Measurements from ENCODE around the gene PRKAG2.
"Not testable (repeated sequence)": the region's sequence is repeated elsewhere in the genome, so short reads cannot be mapped to it uniquely, and the experiment has no call there.

PRKAG2 gene

DNA sequence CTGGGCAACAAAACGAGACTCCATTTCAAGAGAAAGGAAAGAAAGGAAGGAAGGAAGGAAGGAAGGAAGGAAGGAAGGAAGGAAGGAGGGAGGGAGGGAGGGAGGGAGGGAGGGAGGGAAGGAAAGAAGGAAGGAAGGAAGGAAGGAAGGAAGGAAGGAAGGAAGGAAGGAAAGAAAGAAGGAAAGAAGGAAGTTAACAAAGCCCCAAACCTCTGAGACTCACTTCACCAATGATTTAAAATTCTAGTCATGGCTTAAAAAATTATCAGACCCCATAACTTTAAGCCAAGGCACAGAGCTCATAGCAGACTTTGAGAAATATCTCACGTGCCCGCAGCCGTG lies 94.7 kb downstream of the PRKAG2 start:
- not testable (repeated sequence) for DNase-seq

GRCh38 chr7:151781161-151781845 lies 95.6 kb downstream of the PRKAG2 start:
- DNase-seq = no peak

GRCh38 chr7:151780631-151781030 lies 96.3 kb downstream of the PRKAG2 start:
- DNase-seq = no peak

- no peak for DNase-seq
Observed at GRCh38 chr7:151779678-151780077, 97.2 kb downstream of the PRKAG2 start.

DNA sequence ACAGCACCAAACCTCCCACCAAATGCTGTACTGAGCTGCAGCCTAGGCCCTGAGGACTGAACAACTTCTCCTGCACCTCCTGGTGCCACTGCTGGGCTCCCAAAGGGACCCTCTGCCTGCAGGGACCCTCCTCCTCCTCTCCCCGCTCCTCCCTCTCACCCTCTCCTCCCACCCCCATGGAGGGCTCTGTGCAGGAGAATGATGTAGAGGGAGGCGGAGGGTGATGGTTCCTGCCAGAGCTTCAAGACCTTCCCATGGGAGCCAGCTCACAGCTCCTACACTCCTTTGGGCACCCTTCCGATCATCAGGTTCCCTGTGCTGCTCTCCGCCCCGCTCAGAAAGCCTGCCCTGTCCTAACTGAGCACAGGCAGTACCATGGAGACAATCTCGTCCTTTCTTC lies 97.7 kb downstream of the PRKAG2 start:
- no peak for DNase-seq

DNA sequence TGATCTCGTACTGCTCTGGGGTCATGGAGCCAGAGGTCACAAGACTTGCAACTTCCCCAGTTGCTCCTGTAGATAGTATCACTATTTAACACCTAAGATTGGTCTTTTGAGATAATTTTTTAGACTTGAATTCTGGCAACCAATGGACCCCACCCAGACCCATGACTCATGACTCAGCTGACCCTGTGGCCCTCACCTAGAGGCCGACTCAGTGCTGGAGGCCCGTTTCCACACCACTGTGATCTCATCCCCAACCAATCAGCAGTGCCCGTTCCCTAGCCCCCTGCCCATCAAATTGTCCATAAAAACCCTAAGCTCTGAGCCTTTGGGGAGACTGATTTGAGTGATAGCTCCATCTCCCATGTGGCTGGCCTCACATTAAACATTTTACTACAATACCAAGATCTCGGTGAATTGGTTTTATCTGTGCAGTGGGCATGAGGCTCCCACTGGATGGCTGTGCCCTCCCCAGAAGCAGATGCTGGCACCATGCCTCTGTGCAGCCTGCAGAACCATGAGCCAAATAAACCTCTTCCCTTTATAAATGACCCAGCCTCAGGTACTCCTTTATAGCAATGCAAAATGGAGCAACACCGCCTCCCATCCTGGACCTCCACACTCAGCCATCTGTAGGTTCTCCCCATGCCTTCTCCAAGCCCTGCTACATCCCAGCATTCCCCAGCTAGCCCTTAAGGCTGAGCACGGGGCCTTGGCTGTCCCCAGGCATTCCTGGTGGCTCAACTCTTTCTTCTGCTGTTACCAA lies 98.8 kb downstream of the PRKAG2 start:
- no peak for DNase-seq

GRCh38 chr7:151777495-151777880 lies 99.4 kb downstream of the PRKAG2 start:
- DNase-seq = no peak

DNA sequence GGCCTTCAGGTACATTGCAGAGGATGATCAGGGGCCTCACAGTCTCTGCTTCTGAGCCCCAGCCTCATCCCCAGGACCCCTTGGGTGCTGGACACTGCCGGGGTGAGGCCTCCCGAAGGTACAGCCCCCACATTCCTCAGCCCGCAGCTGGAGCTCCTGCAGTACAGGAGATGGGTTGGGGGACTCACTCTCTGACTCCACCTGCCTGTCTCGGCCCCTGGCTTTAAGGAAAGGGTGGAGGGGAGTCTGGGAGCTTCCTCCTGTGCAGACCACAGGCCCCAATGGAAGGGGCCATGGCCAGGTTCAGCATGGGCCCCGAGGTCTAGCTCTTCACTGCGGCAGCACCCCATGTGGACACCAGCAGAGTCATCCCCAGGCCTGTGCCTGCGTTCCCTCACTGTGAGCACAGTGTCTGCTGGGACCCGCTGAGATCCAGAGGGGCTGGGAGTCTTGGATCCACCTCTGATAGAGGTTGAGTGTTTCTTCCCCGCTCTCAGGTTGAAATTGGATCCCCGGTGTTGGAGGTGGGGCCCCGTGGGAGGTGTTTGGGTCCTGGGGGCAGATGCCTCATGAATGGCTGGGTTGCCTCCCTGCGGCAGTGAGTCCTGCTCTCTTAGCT lies 99.9 kb downstream of the PRKAG2 start:
- no peak for DNase-seq

DNA sequence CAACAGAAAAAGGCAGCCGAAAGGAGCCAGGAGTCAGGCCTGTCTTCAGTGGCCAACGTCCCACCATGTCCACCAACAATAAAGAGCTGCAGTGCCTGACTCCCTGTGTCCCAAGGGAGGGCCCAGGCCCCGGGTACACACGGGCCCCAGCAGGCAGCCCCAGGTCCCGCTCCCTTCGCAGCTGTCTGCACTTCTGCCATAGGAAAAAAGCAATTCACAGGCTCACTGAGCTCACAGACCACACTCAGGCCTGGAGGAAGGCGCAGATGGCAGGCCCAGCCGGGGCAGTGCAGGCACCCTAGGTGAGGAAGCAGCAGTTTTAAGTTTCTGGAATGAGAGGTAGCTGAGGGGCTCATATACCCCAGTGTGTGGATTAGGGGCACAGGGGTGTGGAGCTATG lies 100.5 kb downstream of the PRKAG2 start:
- no peak for DNase-seq

- DNase-seq = no peak
Observed at GRCh38 chr7:151775547-151776443, 101.1 kb downstream of the PRKAG2 start.

GRCh38 chr7:151774951-151775350 lies 102.0 kb downstream of the PRKAG2 start:
- DNase-seq = no peak

DNA sequence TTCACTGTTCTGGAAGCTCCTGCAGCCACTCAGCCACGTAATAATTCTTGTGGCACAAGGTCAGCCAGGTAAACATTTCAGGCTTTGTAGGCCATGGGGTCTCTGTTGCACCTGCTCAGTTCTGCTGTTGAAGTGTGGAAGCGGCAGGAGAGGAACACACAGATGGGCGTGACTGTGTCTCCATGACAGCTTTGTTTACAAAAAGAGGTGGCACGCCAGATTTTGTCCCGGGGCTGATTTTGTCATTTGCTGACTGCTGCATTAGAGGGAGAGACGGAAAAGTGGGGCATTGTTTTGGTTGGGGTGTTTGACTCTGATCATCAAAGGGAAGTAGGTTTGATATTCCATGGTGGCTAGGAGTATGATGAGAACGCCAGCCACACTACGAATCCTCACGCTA lies 103.1 kb downstream of the PRKAG2 start:
- DNase-seq = no peak

DNA sequence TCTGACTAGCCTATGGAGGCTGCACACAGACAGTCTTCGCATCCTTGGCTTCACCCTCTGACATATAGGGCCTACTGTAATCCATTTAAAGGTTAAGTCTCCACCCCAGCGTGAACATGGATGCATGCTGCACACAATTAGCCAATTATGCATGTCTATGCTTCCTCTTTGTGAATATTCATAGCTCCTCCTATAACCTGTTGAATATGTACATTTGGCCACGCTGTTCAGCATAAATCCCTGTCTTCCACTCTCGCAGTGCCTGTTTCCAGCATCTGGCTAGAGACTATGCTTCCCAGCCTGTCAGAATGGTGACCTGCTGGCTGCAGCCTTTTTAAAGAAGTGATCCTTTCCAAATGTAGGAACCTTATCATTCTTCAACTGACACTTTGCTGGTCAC lies 106.7 kb downstream of the PRKAG2 start:
- no peak for DNase-seq

- no peak for DNase-seq
Observed at GRCh38 chr7:151769188-151769821, 107.6 kb downstream of the PRKAG2 start.

- no peak for DNase-seq
Observed at GRCh38 chr7:151768805-151769187, 108.1 kb downstream of the PRKAG2 start.

GRCh38 chr7:151767557-151767956 lies 109.4 kb downstream of the PRKAG2 start:
- no peak for DNase-seq

GRCh38 chr7:151764056-151764920 lies 112.6 kb downstream of the PRKAG2 start:
- peak; percentile 34 for DNase-seq

DNA sequence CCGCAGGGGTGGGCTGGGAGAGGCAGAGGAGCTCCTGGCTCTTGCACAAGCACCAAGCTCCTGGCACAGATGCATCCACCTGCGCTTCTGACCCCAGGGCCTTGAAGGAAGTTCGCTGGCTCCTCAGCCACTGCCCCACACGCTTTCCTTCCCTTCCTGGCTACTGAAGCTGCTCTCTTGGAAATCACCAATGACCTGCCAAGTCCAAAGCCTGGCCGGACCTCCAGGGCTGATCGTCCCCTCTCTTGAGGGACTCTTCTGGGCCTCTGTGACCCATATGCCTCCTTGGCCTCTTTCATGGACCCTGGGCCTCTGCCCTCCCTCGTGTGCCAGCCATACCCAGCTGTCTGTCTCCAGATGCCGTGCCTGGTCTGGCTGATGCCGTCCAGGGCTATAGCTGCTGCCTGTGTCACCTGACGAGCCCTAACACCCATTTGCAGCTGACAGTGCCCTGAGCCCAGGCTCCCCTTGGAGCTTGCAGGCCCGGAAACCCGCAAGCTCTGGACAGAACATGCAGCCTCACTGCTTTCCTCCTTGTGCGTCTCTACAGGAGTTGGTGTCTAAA lies 113.4 kb downstream of the PRKAG2 start:
- no peak for DNase-seq

- DNase-seq = peak; percentile 59
Observed at GRCh38 chr7:151762583-151763245, 114.2 kb downstream of the PRKAG2 start.

DNA sequence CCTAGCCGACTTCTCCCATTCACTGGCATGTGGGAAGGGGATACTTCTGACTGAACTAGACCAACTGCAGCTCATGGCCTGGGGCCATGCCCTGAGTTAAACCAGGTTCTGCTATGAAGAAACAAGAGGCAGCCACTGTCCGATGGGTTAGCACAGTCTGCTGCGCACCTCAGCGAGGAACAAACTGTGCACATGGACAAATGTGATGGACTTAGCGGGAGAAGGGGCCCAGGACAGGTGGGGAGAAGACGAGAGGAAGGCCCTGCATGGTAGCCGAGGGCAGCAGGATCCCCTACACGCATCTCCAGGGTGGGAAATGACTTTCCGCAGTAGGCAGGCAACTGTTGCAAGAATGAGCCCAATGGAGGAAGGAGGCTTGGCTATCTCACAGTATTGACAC lies 115.0 kb downstream of the PRKAG2 start:
- no peak for DNase-seq

GRCh38 chr7:151761231-151761630 lies 115.7 kb downstream of the PRKAG2 start:
- no peak for DNase-seq
